ENCODE data around the gene MAPRE3. TPM values are rescaled to one million over a fixed set of nuclear protein-coding genes. Genes with fewer than 3 reads are reported as not detected.

Gene MAPRE3
- total and polyA plus RNA-seq, 3 experiments from 2014 or later = 2.0 to 3.0 (median 2.4) TPM

GRCh38 chr2:27010139-27010538 lies 39.7 kb downstream of the MAPRE3 start:
- Mint-ChIP-seq H3K9me3 (no peaks in the 10 kb centered on the region), H3K27me3 (peaks cover 0 to 13% of the 10 kb centered on the region in 2 donors), H3K27ac (peak overlapping the region in 2 of 8 donors; percentile 39 to 47), H3K4me1 (peaks cover 1 to 7% (median 5%) of the 10 kb centered on the region in 3 donors), H3K4me3 (peak overlapping the region in 1 of 7 donors; percentile 38), H3K36me3 (peaks cover 0 to 1% (median 0%) of the 10 kb centered on the region in 3 donors)
- H3K27ac ChIP-seq (ENCODE audit: low read depth, low read length) = peak overlapping the region; percentile 43
- DNase-seq = no peak
- H3K4me1 ChIP-seq (ENCODE audit: insufficient read depth, low read length) = no peaks in the 10 kb centered on the region
- H3K36me3 ChIP-seq (ENCODE audit: insufficient read depth, low read length) = no peaks in the 10 kb centered on the region
- H3K4me3 ChIP-seq (ENCODE audit: low read length) = no peak overlapping the region
- ChIA-PET CTCF (interaction anchor here (0.7 kb wide), 1 partner anchor 19 kb away, joined by 4 read pairs; no protein-coding TSS in a partner anchor), POLR2A (interaction anchor here (0.7 kb wide), 1 partner anchor 83 kb away, joined by 10 read pairs; no protein-coding TSS in a partner anchor)
- no peaks in the 10 kb centered on the region for H3K9me3 ChIP-seq (ENCODE audit: low read length)
- H3K27me3 ChIP-seq (ENCODE audit: insufficient read depth, low read length, poor library complexity, severe bottlenecking) = no peaks in the 10 kb centered on the region

DNA sequence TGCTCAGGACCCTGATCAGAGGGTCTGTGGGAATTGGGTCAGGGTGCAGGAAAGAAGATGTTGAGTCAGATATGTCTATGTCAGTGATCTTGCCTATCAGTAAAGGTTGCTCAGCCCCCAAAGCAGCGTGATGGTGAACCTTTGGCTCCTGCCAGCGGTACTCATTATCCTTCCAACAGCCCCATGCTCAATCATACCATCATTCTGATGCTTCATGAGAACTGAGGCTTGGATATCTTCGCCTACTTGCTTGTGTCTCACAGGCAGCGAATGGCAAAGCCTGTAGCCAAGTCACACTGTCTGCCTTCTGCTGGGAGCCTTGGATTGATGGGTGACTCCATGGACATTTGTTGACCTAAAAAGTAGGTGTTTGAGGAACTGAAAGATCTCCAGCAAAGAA lies 43.3 kb downstream of the MAPRE3 start:
- Mint-ChIP-seq H3K27me3 (peaks cover 0 to 9% of the 10 kb centered on the region in 2 donors), H3K4me3 (no peak overlapping the region), H3K36me3 (peaks cover 0 to 1% (median 0%) of the 10 kb centered on the region in 3 donors), H3K9me3 (no peaks in the 10 kb centered on the region), H3K4me1 (peaks cover 1 to 7% (median 5%) of the 10 kb centered on the region in 3 donors), H3K27ac (no peak overlapping the region)
- Histone ChIP-seq H3K4me1 (ENCODE audit: insufficient read depth, low read length) (no peaks in the 10 kb centered on the region), H3K4me3 (ENCODE audit: low read length) (no peak overlapping the region), H3K27ac (ENCODE audit: low read depth, low read length) (peak overlapping the region; percentile 9), H3K27me3 (ENCODE audit: insufficient read depth, low read length, poor library complexity, severe bottlenecking) (no peaks in the 10 kb centered on the region), H3K36me3 (ENCODE audit: insufficient read depth, low read length) (no peaks in the 10 kb centered on the region), H3K9me3 (ENCODE audit: low read length) (no peaks in the 10 kb centered on the region)
- POLR2A ChIA-PET = no interaction called here
- no peak for DNase-seq
- CTCF ChIA-PET = no interaction called here

DNA sequence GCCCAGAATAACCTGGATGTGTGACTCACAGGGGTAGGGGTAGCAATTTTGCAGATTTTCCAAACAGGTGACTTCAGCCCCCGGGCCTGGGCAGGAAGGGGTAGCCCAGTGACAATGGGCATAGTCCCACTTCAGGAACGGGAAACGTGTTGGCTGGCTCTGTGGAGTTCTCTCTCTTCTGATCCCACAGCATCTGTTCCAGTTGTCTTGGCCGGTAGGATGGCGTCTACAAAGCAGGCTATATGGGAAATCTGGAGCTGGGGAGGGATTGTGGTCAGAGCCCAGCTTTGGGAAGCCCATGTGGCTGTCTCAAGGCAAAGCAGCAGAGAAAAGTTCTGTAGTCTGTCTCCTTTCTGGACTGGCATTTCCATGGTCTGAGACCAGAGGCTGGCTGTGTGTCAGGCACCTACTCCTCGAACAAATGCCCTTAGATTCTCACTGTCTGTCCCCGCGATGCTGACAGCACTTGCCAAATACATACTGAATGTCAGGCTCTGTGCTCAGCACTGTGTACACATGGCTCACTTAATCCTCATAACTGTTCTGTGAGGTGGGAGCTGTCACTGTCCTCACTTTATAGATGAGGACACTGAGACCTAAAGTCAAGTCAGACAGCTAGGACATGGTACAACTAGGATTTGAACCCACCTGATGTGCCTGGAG lies 44.5 kb downstream of the MAPRE3 start:
- Histone ChIP-seq H3K27ac (ENCODE audit: low read depth, low read length) (peak overlapping the region; percentile 69), H3K27me3 (ENCODE audit: insufficient read depth, low read length, poor library complexity, severe bottlenecking) (no peaks in the 10 kb centered on the region), H3K9me3 (ENCODE audit: low read length) (no peaks in the 10 kb centered on the region), H3K36me3 (ENCODE audit: insufficient read depth, low read length) (no peaks in the 10 kb centered on the region), H3K4me1 (ENCODE audit: insufficient read depth, low read length) (no peaks in the 10 kb centered on the region), H3K4me3 (ENCODE audit: low read length) (no peak overlapping the region)
- Mint-ChIP-seq H3K27ac (no peak overlapping the region), H3K9me3 (no peaks in the 10 kb centered on the region), H3K4me1 (peaks cover 1 to 7% (median 4%) of the 10 kb centered on the region in 3 donors), H3K36me3 (peaks cover 0 to 1% (median 0%) of the 10 kb centered on the region in 3 donors), H3K27me3 (peaks cover 0 to 7% of the 10 kb centered on the region in 2 donors), H3K4me3 (no peak overlapping the region)
- CTCF ChIA-PET = interaction anchor here (1.3 kb wide), 1 partner anchor 56 kb away, joined by 3 read pairs; no protein-coding TSS in a partner anchor
- POLR2A ChIA-PET = no interaction called here
- no peak for DNase-seq

- no peaks in the 10 kb centered on the region for H3K36me3 Mint-ChIP-seq
- Histone ChIP-seq H3K27me3 (ENCODE audit: insufficient read depth, low read length, poor library complexity, severe bottlenecking) (no peaks in the 10 kb centered on the region), H3K4me3 (ENCODE audit: low read length) (no peak overlapping the region), H3K27ac (ENCODE audit: low read depth, low read length) (no peak overlapping the region), H3K9me3 (ENCODE audit: low read length) (no peaks in the 10 kb centered on the region), H3K36me3 (ENCODE audit: insufficient read depth, low read length) (no peaks in the 10 kb centered on the region), H3K4me1 (ENCODE audit: insufficient read depth, low read length) (no peaks in the 10 kb centered on the region)
- H3K4me3 Mint-ChIP-seq = no peak overlapping the region
- H3K4me1 Mint-ChIP-seq = no peaks in the 10 kb centered on the region
- peaks cover 0 to 4% of the 10 kb centered on the region in 2 donors for H3K27me3 Mint-ChIP-seq
- no peaks in the 10 kb centered on the region for H3K9me3 Mint-ChIP-seq
- ChIA-PET POLR2A (interaction anchor here (0.9 to 1.0 kb wide), 2 partner anchors 52 to 55 kb away, joined by 3 read pairs; no protein-coding TSS in a partner anchor), CTCF (interaction anchor here (0.6 to 2.6 kb wide), 12 partner anchors 20 to 418 kb away, joined by 3 to 27 read pairs (median 4); partner anchors contain the start of gene AGBL5)
- peak in 3 of 5 donors; percentile 5 to 53 (median 33) for DNase-seq
- H3K27ac Mint-ChIP-seq = no peak overlapping the region
Observed at GRCh38 chr2:27016801-27017325, 46.4 kb downstream of the MAPRE3 start.

GRCh38 chr2:27018142-27018541 lies 47.7 kb downstream of the MAPRE3 start:
- Histone ChIP-seq H3K4me1 (ENCODE audit: insufficient read depth, low read length) (no peaks in the 10 kb centered on the region), H3K4me3 (ENCODE audit: low read length) (no peak overlapping the region), H3K36me3 (ENCODE audit: insufficient read depth, low read length) (no peaks in the 10 kb centered on the region), H3K27ac (ENCODE audit: low read depth, low read length) (peak overlapping the region; percentile 4), H3K27me3 (ENCODE audit: insufficient read depth, low read length, poor library complexity, severe bottlenecking) (no peaks in the 10 kb centered on the region), H3K9me3 (ENCODE audit: low read length) (no peaks in the 10 kb centered on the region)
- Mint-ChIP-seq H3K27me3 (no peaks in the 10 kb centered on the region), H3K4me1 (no peaks in the 10 kb centered on the region), H3K4me3 (no peak overlapping the region), H3K36me3 (peaks cover 0 to 3% (median 2%) of the 10 kb centered on the region in 3 donors), H3K9me3 (no peaks in the 10 kb centered on the region), H3K27ac (no peak overlapping the region)
- CTCF ChIA-PET = interaction anchor here (0.8 to 2.6 kb wide), 5 partner anchors 32 to 172 kb away, joined by 3 to 27 read pairs (median 3); partner anchors contain the start of gene AGBL5
- no peak for DNase-seq
- POLR2A ChIA-PET = no interaction called here

GRCh38 chr2:27019459-27019858 lies 49.0 kb downstream of the MAPRE3 start:
- Histone ChIP-seq H3K27me3 (ENCODE audit: insufficient read depth, low read length, poor library complexity, severe bottlenecking) (no peaks in the 10 kb centered on the region), H3K9me3 (ENCODE audit: low read length) (no peaks in the 10 kb centered on the region), H3K27ac (ENCODE audit: low read depth, low read length) (peak overlapping the region; percentile 68), H3K4me1 (ENCODE audit: insufficient read depth, low read length) (no peaks in the 10 kb centered on the region), H3K4me3 (ENCODE audit: low read length) (no peak overlapping the region), H3K36me3 (ENCODE audit: insufficient read depth, low read length) (no peaks in the 10 kb centered on the region)
- H3K4me3 Mint-ChIP-seq = no peak overlapping the region
- H3K27ac Mint-ChIP-seq = no peak overlapping the region
- DNase-seq = no peak
- CTCF ChIA-PET = interaction anchor here (0.7 to 1.5 kb wide), 2 partner anchors 58 to 260 kb away, joined by 3 to 6 read pairs; no protein-coding TSS in a partner anchor
- H3K9me3 Mint-ChIP-seq = no peaks in the 10 kb centered on the region
- H3K4me1 Mint-ChIP-seq = no peaks in the 10 kb centered on the region
- H3K27me3 Mint-ChIP-seq = no peaks in the 10 kb centered on the region
- POLR2A ChIA-PET = no interaction called here
- H3K36me3 Mint-ChIP-seq = peaks cover 0 to 10% (median 3%) of the 10 kb centered on the region in 3 donors

DNA sequence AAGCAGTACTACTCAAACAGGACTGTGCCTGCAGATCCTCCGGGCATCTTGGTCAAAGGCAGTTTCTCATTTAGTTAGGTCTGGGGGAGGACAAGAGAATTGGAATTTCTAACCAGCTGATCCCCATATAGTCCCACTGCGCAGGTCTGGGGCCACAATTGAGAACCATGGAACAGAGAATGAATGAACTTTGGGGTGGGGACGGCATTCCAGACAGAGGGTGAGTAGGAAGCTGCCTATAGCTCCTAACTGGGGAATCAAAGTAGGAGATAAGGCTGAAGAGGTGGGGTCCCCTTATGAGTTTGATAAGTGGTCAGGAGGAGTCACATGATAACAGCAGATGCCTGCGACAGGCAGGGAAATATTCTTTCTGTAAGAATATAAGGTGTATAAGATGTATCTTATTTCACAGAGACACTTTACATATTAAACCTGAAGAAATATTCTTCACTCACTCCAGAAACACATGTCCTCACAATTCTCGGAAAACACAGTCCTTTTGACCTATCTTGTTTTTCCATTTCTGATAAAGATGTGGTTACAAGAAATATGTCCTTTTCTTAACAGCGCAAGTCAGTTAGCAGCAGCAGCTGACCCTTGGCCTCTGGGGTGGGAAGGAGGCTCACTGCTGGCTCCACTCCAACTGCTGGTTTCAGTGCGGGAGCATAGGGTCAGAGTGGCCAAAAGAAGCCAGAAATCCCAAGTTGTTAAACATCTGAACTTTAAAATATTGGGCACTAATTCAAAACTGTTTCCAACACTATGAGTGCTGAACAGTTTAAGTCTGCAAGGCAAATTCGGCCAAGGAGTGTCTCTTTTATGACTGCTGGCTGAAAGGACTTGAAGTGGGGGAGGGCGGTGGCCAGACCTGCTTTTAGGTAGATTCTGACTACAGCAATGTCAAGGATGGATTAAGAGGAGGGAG lies 49.8 kb downstream of the MAPRE3 start:
- no peaks in the 10 kb centered on the region for H3K9me3 ChIP-seq (ENCODE audit: low read length)
- H3K4me1 ChIP-seq (ENCODE audit: insufficient read depth, low read length) = no peaks in the 10 kb centered on the region
- peak overlapping the region in 2 of 8 donors; percentile 11 to 20 for H3K27ac Mint-ChIP-seq
- H3K9me3 Mint-ChIP-seq = no peaks in the 10 kb centered on the region
- H3K4me3 ChIP-seq (ENCODE audit: low read length) = no peak overlapping the region
- no peak overlapping the region for H3K4me3 Mint-ChIP-seq
- H3K36me3 ChIP-seq (ENCODE audit: insufficient read depth, low read length) = no peaks in the 10 kb centered on the region
- no peak for DNase-seq
- ChIA-PET POLR2A (no interaction called here), CTCF (interaction anchor here (0.7 to 1.5 kb wide), 2 partner anchors 58 to 259 kb away, joined by 3 to 6 read pairs; no protein-coding TSS in a partner anchor)
- peaks cover 0 to 11% (median 3%) of the 10 kb centered on the region in 3 donors for H3K36me3 Mint-ChIP-seq
- H3K27me3 Mint-ChIP-seq = no peaks in the 10 kb centered on the region
- H3K27ac ChIP-seq (ENCODE audit: low read depth, low read length) = peak overlapping the region; percentile 68
- H3K4me1 Mint-ChIP-seq = no peaks in the 10 kb centered on the region
- H3K27me3 ChIP-seq (ENCODE audit: insufficient read depth, low read length, poor library complexity, severe bottlenecking) = no peaks in the 10 kb centered on the region
